GM12878 (cell line): Measurements from ENCODE around the gene ADAMTS5. TPM values are rescaled to one million over a fixed set of nuclear protein-coding genes. Genes with fewer than 3 reads are reported as not detected.

Experiments
- ATF2 ChIP-seq: IDR thresholded peaks from 2 replicates; pipeline ENCODE4 v1.6.1; 2012; ENCODE audit warnings: low read length, inconsistent platforms
- EGR1 ChIP-seq, 2 experiments: IDR thresholded peaks; 1 replicate in 1 of 2; 2 replicates in 1 of 2; pipeline ENCODE4 v1.6.1; 2011 to 2012; ENCODE audit warnings: low read depth in 2 of 2, low read length in 2 of 2, borderline replicate concordance in 1 of 2, mild to moderate bottlenecking in 1 of 2, moderate library complexity in 1 of 2
- SMAD5 ChIP-seq: IDR thresholded peaks from 2 replicates; pipeline ENCODE4 v1.6.1; 2016; ENCODE audit warnings: antibody characterized with exemption, low read depth
- STAT3 ChIP-seq: IDR thresholded peaks from 2 replicates; pipeline ENCODE4 v1.6.1; 2011; ENCODE audit warnings: low read depth, low read length, improper control_type of control experiment
- TCF3 ChIP-seq: IDR thresholded peaks from 2 replicates; pipeline ENCODE4 v1.6.1; 2012; ENCODE audit warnings: low read depth, mild to moderate bottlenecking, low read length, borderline replicate concordance; ENCODE audit not compliant: insufficient read depth
- ZNF687 ChIP-seq: fragments of 450-650 bp; IDR thresholded peaks from 2 replicates; pipeline ENCODE4 v1.6.1; 2017; ENCODE audit warnings: mild to moderate bottlenecking, moderate library complexity
- polyA plus RNA-seq, 11 experiments: library from polyadenylated mRNA; depleted of rRNA in 4 of 11; unstranded in 6 of 11; stranded (reverse) in 5 of 11; fragments of >200 nt; fragmentation: Nextera tagmentation in 4 of 11; fragmentation: Illumina TruSeq in 1 of 11; extraction: Ambion mirVana in 4 of 11; extraction: Trizol in 1 of 11; gene quantifications; 1 replicate in 1 of 11; 2 replicates in 10 of 11; pipeline versions ENCODE4 v1.2.1 to v1.2.3, GENCODE V29; 2011 to 2016; ENCODE audit warnings: inconsistent platforms in 2 of 11, missing spikeins in 2 of 11, low read depth in 1 of 11
- total RNA-seq, 4 experiments: library from RNA; depleted of rRNA in 3 of 4; stranded (reverse); fragments of >200 nt in 3 of 4; fragmentation: Illumina TruSeq in 1 of 4; extraction: Trizol in 1 of 4; gene quantifications; 2 replicates each; pipeline versions ENCODE4 v1.2.1 to v1.2.3, GENCODE V29; 2013 to 2021

Gene ADAMTS5
- total and polyA plus RNA-seq, 10 of the 15 experiments (the other 5 are each of a cell fraction or from before 2014, with no cell fraction given), result not detected

DNA sequence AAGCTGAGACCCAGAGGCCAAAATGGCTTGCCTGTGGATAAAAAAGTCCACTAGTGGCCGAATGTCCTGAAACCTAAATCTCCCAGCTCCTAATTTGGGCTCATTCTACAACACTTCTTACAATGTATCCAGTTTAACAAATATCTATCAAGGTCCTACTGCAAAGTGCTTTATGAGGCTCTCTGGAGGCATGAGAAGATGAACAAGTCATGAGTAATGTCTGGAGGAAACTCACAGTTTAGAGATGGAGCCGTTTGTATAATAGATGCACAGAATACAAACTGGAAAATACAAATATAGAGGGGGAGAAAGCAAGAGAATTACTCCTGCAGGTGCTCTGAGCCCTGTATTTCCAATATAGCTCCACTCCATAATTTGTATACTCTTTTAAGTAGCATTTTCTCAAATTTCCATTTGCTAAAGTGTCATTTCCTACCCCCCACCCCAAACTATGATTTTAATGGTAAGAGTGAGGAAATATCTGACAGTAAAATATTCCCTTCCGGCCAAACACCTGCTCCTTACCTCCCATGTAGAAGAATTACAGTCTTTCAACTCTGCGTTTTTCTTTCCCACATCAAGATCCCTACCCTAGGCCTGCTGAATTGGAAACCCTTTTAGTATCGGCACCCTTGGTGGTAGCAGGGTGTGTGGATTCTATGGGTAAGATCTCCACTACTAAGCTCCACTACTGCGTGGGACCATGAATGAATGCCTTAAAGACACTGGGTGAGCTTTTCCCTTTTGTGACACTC lies 3.3 kb upstream of the ADAMTS5 start (continued):
- TF ChIP-seq ZNF687 (no peak), STAT3 (no peak), ATF2 (no peak), TCF3 (no peak), EGR1 (IDR thresholded peaks at IDR 0.05; ENCODE audit: borderline replicate concordance in 1 of 2, low read depth in 2 of 2, low read length in 2 of 2) (no peak), SMAD5 (no peak)
